Heart right ventricle (tissue), 16 donors: ENCODE measurements around the gene HCFC1. TPM values are rescaled to one million over a fixed set of nuclear protein-coding genes. Genes with fewer than 3 reads are reported as not detected.

Experiments
- ATAC-seq, 8 donors: fragments of 200-7000 bp; cut with Tn5 transposase; one replicate each; pipeline ENCODE4 v1.9.1; 2020; ENCODE audit warnings: mild to moderate bottlenecking in 8 of 8, moderate library complexity in 8 of 8, moderate number of reproducible peaks in 1 of 8
- DNase-seq, 2 donors: peaks; one replicate each; pipeline ENCODE4 v3.0.0-alpha.2; 2020
- H3K27ac ChIP-seq, 10 donors: fragments of 200-600 bp; sonication (generic) in 2 of 10; one replicate each; pipeline versions ENCODE4 v1.5.0 to v1.8.0; 2020 to 2022; ENCODE audit warnings: mild to moderate bottlenecking in 3 of 10
- H3K27me3 ChIP-seq, 7 donors: fragments of 200-600 bp; one replicate each; pipeline ENCODE4 v1.8.0; 2021 to 2022; ENCODE audit warnings: mild to moderate bottlenecking in 2 of 7
- H3K36me3 ChIP-seq, 9 donors: fragments of 200-600 bp; sonication (generic) in 1 of 9; one replicate each; pipeline versions ENCODE4 v1.5.0 to v1.8.0; 2020 to 2022; ENCODE audit warnings: mild to moderate bottlenecking in 2 of 9
- H3K4me1 ChIP-seq, 9 donors: fragments of 200-600 bp; sonication (generic) in 1 of 9; one replicate each; pipeline versions ENCODE4 v1.5.0 to v1.8.0; 2020 to 2022; ENCODE audit warnings: mild to moderate bottlenecking in 4 of 9
- H3K4me3 ChIP-seq, 10 donors: fragments of 200-600 bp; sonication (generic) in 2 of 10; one replicate each; pipeline versions ENCODE4 v1.5.0 to v1.8.0; 2020 to 2022; ENCODE audit warnings: mild to moderate bottlenecking in 7 of 10, moderate library complexity in 2 of 10
- H3K9me3 ChIP-seq, 11 donors: fragments of 200-600 bp in 10 of 11; sonication (generic) in 2 of 11; one replicate each; pipeline versions ENCODE4 v1.5.0 to v1.8.0; 2013 to 2022; ENCODE audit warnings: mild to moderate bottlenecking in 2 of 11, control low read depth in 1 of 11, moderate library complexity in 1 of 11
- CTCF ChIP-seq, 9 donors: fragments of 200-600 bp; sonication (generic) in 2 of 9; IDR thresholded peaks; one replicate each; pipeline versions ENCODE4 v1.5.0 to v1.8.0; 2021 to 2022; ENCODE audit warnings: antibody characterized with exemption in 9 of 9, mild to moderate bottlenecking in 5 of 9, moderate library complexity in 1 of 9
- WGBS, 2 donors: extraction: QIAGEN DNeasy Blood & Tissue Kit; methylation state at CpG; one replicate each; pipeline ENCODE4 v1.1.7; 2013; ENCODE audit warnings: inconsistent platforms in 1 of 2; 5-methylcytosine and 5-hydroxymethylcytosine counted together
- intact Hi-C, 10 donors: fragments of 100-400 bp; cut with DNase I; formaldehyde crosslinking; loops; one replicate each; pipeline versions ENCODE4 v1.11.1 to v1.14.2; 2022
- polyA plus RNA-seq, 2 donors: library from polyadenylated mRNA; stranded (reverse); fragments of 200-250 nt; gene quantifications; one replicate each; pipeline ENCODE4 v1.2.3, GENCODE V29; 2013
- total RNA-seq, 10 donors: library from RNA; stranded (reverse); fragmentation: NEBNext Ultra II Directional in 3 of 10; extraction: Animal tissue kit (Norgen Biotek cat#: 25700) in 3 of 10; gene quantifications; one replicate each; pipeline versions ENCODE4 v1.2.1 to v1.2.4, GENCODE V29; 2021 to 2023
- donor health status: Arrhythmogenic right ventricular cardiomyopathy.
- donor health status: ischemic (EF 13 %, LVEDD 7.1; RV severe dilation, severe dysfunction).
- donor health status: healthy with polysubstance abuse.
- donor health status: DM: no; HTN: yes; CAD: no.
- donor health status: DM: no; HTN: no; CAD: no.
- donor health status: ischemic (EF 25% LVEDD 6.9; RV normal size, moderate dysfunction).
- donor health status: ischemic (EF 25% LVEDD 5.7; RV mildly dilated, moderate dysfunction).
- donor health status: healthy.
- donor health status: DM: yes; HTN: yes; CAD: no.
- donor health status: Ischemic cardiomyopathy.
- donor health status: ischemic (EF 35%, LVEDD 5.7; RV mildly dilated, moderate dysfunction).
- donor health status: nonischemic (EF 11% LVEDD 7.7; RV severe dilation, severe dysfunction).
- donor health status: DM: yes; HTN: yes; CAD: no.
- donor health status: PGD.
- donor health status: ischemic (EF 29% LVEDD 5.4; RV normal size, mild dysfunction).
- donor health status: nonischemic (EF 23%, LVEDD 6.1; RV moderate dilation, normal function).

The HCFC1 gene
- total and polyA plus RNA-seq, 12 donors: 12.3 to 41.6 (median 31.2) TPM

- ATAC-seq (peak in 5 of 8 donors; percentile 1 to 14 (median 11)), DNase-seq (no peak)
- no peak for TF ChIP-seq CTCF (IDR thresholded peaks at IDR 0.05)
- intact Hi-C loops: no loop called here
- Histone ChIP-seq H3K4me1 (peaks cover 0 to 28% (median 19%) of the 10 kb centered on the region in 9 donors), H3K4me3 (peak overlapping the region; percentile 58 to 78 (median 71)), H3K27ac (peak overlapping the region in 9 of 10 donors; percentile 70 to 82 (median 78)), H3K36me3 (peaks cover 0 to 40% (median 0%) of the 10 kb centered on the region in 9 donors), H3K27me3 (peaks cover 0 to 21% (median 0%) of the 10 kb centered on the region in 7 donors), H3K9me3 (no peaks in the 10 kb centered on the region)
- WGBS, 2 donors: 2 to 10% methylated on average over 18 to 32 of the region's 33 CpGs
Observed at GRCh38 chrX:153934148-153934761, 37.4 kb downstream of the HCFC1 start.

GRCh38 chrX:153933748-153934147 lies 37.9 kb downstream of the HCFC1 start:
- no peak for DNase-seq
- no peak for ATAC-seq
- Histone ChIP-seq H3K36me3 (peaks cover 0 to 40% (median 0%) of the 10 kb centered on the region in 9 donors), H3K27ac (peak overlapping the region in 7 of 10 donors; percentile 72 to 82 (median 78)), H3K9me3 (no peaks in the 10 kb centered on the region), H3K4me1 (peaks cover 0 to 33% (median 23%) of the 10 kb centered on the region in 9 donors), H3K27me3 (peaks cover 0 to 21% (median 0%) of the 10 kb centered on the region in 7 donors), H3K4me3 (peak overlapping the region; percentile 58 to 78 (median 71))
- 22 to 27% methylated on average over 7 of the region's 7 CpGs for WGBS, 2 donors
- TF ChIP-seq CTCF (IDR thresholded peaks at IDR 0.05): no peak
- intact Hi-C loops: no loop called here

GRCh38 chrX:153932220-153932915 lies 39.2 kb downstream of the HCFC1 start:
- H3K4me3 ChIP-seq: no peak overlapping the region
- no peaks in the 10 kb centered on the region for H3K9me3 ChIP-seq
- intact Hi-C loops: no loop called here

More at GRCh38 chrX:153932220-153932915, 39.2 kb downstream of the HCFC1 start:
- WGBS, 2 donors: 91 to 94% methylated on average over 13 of the region's 13 CpGs
- Histone ChIP-seq H3K27me3 (peaks cover 0 to 19% (median 0%) of the 10 kb centered on the region in 7 donors), H3K27ac (no peak overlapping the region), H3K36me3 (peaks cover 0 to 40% (median 0%) of the 10 kb centered on the region in 9 donors), H3K4me1 (peaks cover 0 to 40% (median 30%) of the 10 kb centered on the region in 9 donors)
- DNase-seq: no peak
- TF ChIP-seq CTCF (IDR thresholded peaks at IDR 0.05): no peak
- ATAC-seq: no peak
